HG02870 (cell line): ENCODE data around the gene SF1.

Experiments used
- ATAC-seq: cut with Tn5 transposase; IDR thresholded peaks from one replicate; pipeline ENCODE4 v1.9.1; 2021; ENCODE audit warnings: mild to moderate bottlenecking, moderate library complexity; ENCODE audit not compliant: unreplicated experiment

The SF1 gene

GRCh38 chr11:64750361-64751054 is 27.8 kb downstream of the SF1 start:
- no peak for ATAC-seq

- no peak for ATAC-seq
Measured at GRCh38 chr11:64747961-64748665, 30.2 kb downstream of the SF1 start.

- ATAC-seq: no peak
Measured at GRCh38 chr11:64746486-64746885, 31.9 kb downstream of the SF1 start.

GRCh38 chr11:64745521-64746328 is 32.6 kb downstream of the SF1 start:
- no peak for ATAC-seq

GRCh38 chr11:64745189-64745520 is 33.2 kb downstream of the SF1 start:
- ATAC-seq: no peak

- ATAC-seq: no peak
Measured at GRCh38 chr11:64744544-64745188, 33.7 kb downstream of the SF1 start.

- ATAC-seq: no peak
Measured at GRCh38 chr11:64743591-64744543, 34.5 kb downstream of the SF1 start, which contains the start of gene RASGRP2. TSS of gene RASGRP2 (minus strand) at chr11:64744142. CDS start at chr11:64742866, 1,276 bp downstream.

- ATAC-seq: no peak
Measured at GRCh38 chr11:64742889-64743590, 35.3 kb downstream of the SF1 start.

GRCh38 chr11:64742087-64742888 is 36.1 kb downstream of the SF1 start:
- no peak for ATAC-seq

- no peak for ATAC-seq
Measured at GRCh38 chr11:64741375-64742086, 36.8 kb downstream of the SF1 start.

GRCh38 chr11:64739871-64740270 is 38.5 kb downstream of the SF1 start:
- ATAC-seq: no peak

GRCh38 chr11:64736654-64737053 is 41.7 kb downstream of the SF1 start:
- no peak for ATAC-seq

- no peak for ATAC-seq
Measured at GRCh38 chr11:64735725-64736259, 42.5 kb downstream of the SF1 start.

GRCh38 chr11:64734811-64735724 is 43.3 kb downstream of the SF1 start:
- ATAC-seq: no peak

GRCh38 chr11:64731601-64732000 is 46.7 kb downstream of the SF1 start:
- no peak for ATAC-seq

- ATAC-seq: no peak
Measured at GRCh38 chr11:64729851-64730382, 48.4 kb downstream of the SF1 start.
